ENCODE measurements around the gene TIMM29.

DNA sequence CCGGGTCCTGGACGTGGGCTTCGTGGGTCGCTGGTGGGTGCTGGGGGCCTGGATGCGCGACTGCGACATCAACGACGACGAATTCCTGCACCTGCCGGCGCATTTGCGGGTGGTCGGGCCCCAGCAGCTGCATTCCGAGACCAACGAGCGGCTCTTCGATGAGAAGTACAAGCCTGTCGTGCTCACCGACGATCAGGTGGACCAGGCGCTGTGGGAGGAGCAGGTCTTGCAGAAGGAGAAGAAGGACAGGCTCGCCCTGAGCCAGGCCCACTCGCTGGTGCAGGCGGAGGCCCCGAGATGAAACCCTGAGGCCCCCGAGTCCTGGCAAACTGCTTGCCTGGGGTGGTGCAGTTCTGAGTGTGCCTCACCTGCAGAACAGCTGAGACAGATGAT, 787 bp downstream of the TIMM29 start:
- TF ChIP-seq CTCF (conservative IDR thresholded peaks at IDR 0.05 in 1 of 2, IDR thresholded peaks at IDR 0.05 in 1 of 2; ENCODE audit: extremely low read depth in 1 of 2, insufficient read depth in 1 of 2, low read depth in 1 of 2, low read length in 2 of 2) (no peak), EZH2 (IDR thresholded peaks at IDR 0.05; ENCODE audit: borderline replicate concordance, low read length) (no peak)
